Measurements from ENCODE around the gene DPY19L1.
"Not testable (repeated sequence)": the region's sequence is repeated elsewhere in the genome, so short reads cannot be mapped to it uniquely, and the experiment has no call there.

Gene DPY19L1

GRCh38 chr7:34988442-34989125 lies 48.7 kb downstream of the DPY19L1 start:
- DNase-seq (ENCODE audit: low spot score): not testable (repeated sequence)

- DNase-seq (ENCODE audit: low spot score): not testable (repeated sequence)
Observed at GRCh38 chr7:34985155-34985554, 52.1 kb downstream of the DPY19L1 start.

- not testable (repeated sequence) for DNase-seq (ENCODE audit: low spot score)
Observed at GRCh38 chr7:34984140-34984539, 53.1 kb downstream of the DPY19L1 start.

GRCh38 chr7:34982371-34983019 lies 54.8 kb downstream of the DPY19L1 start:
- no peak for DNase-seq (ENCODE audit: low spot score)

- DNase-seq (ENCODE audit: low spot score): not testable (repeated sequence)
Observed at GRCh38 chr7:34979124-34979523, 58.2 kb downstream of the DPY19L1 start.

GRCh38 chr7:34973400-34973760 lies 63.9 kb downstream of the DPY19L1 start:
- no peak for DNase-seq (ENCODE audit: low spot score)

GRCh38 chr7:34972739-34973399 lies 64.4 kb downstream of the DPY19L1 start:
- not testable (repeated sequence) for DNase-seq (ENCODE audit: low spot score)

GRCh38 chr7:34967818-34968217 lies 69.5 kb downstream of the DPY19L1 start:
- DNase-seq (ENCODE audit: low spot score): not testable (repeated sequence)

- DNase-seq (ENCODE audit: low spot score): not testable (repeated sequence)
Observed at GRCh38 chr7:34966504-34966903, 70.8 kb downstream of the DPY19L1 start.

GRCh38 chr7:34958021-34958420 lies 79.3 kb downstream of the DPY19L1 start:
- DNase-seq (ENCODE audit: low spot score): no peak

GRCh38 chr7:34952822-34953221 lies 84.5 kb downstream of the DPY19L1 start:
- DNase-seq (ENCODE audit: low spot score): no peak

GRCh38 chr7:34949361-34949760 lies 87.9 kb downstream of the DPY19L1 start:
- no peak for DNase-seq (ENCODE audit: low spot score)

- DNase-seq (ENCODE audit: low spot score): not testable (repeated sequence)
Observed at GRCh38 chr7:34947427-34947826, 89.9 kb downstream of the DPY19L1 start.

- no peak for DNase-seq (ENCODE audit: low spot score)
Observed at GRCh38 chr7:34946486-34946885, 90.8 kb downstream of the DPY19L1 start.

- not testable (repeated sequence) for DNase-seq (ENCODE audit: low spot score)
Observed at GRCh38 chr7:34945894-34946477, 91.3 kb downstream of the DPY19L1 start.

GRCh38 chr7:34939175-34939574 lies 98.1 kb downstream of the DPY19L1 start:
- DNase-seq (ENCODE audit: low spot score): peak; percentile 7

GRCh38 chr7:34935735-34936165 lies 101.5 kb downstream of the DPY19L1 start:
- DNase-seq (ENCODE audit: low spot score): not testable (repeated sequence)

- DNase-seq (ENCODE audit: low spot score): no peak
Observed at GRCh38 chr7:34931739-34932138, 105.5 kb downstream of the DPY19L1 start.

GRCh38 chr7:34929783-34930182 lies 107.5 kb downstream of the DPY19L1 start:
- not testable (repeated sequence) for DNase-seq (ENCODE audit: low spot score)

- DNase-seq (ENCODE audit: low spot score): no peak
Observed at GRCh38 chr7:34928560-34928959, 108.7 kb downstream of the DPY19L1 start.

GRCh38 chr7:34928052-34928451 lies 109.2 kb downstream of the DPY19L1 start:
- no peak for DNase-seq (ENCODE audit: low spot score)

GRCh38 chr7:34920470-34920869 lies 116.8 kb downstream of the DPY19L1 start:
- DNase-seq (ENCODE audit: low spot score): not testable (repeated sequence)

- not testable (repeated sequence) for DNase-seq (ENCODE audit: low spot score)
Observed at GRCh38 chr7:34919038-34919437, 118.2 kb downstream of the DPY19L1 start.
